A673 (cell line): ENCODE data around the gene RALGAPA2. TPM values are rescaled to one million over a fixed set of nuclear protein-coding genes. Genes with fewer than 3 reads are reported as not detected.

ENCODE experiments used
- BruUV-seq: library from RNA; stranded (reverse); fragments of 400-500 nt; replicated peaks from 2 replicates; lab custom pipeline; 2021; lab: Mats Ljungman, UMichigan
- CTCF ChIA-PET: fragments of 300-600 bp; sonication (Branson Sonifier 250); formaldehyde crosslinking; loops from one replicate; lab custom pipeline; 2022; ENCODE audit warnings: antibody characterized with exemption; lab: Charles Lee
- POLR2A ChIA-PET: fragments of 300-600 bp; sonication (Branson Sonifier 250); formaldehyde crosslinking; loops from one replicate; lab custom pipeline; 2022; ENCODE audit warnings: antibody characterized with exemption; ENCODE audit not compliant: low non-redundant PET; lab: Charles Lee
- DNase-seq: peaks from one replicate; pipeline ENCODE4 v3.0.0-alpha.2; 2015; ENCODE audit warnings: low spot score
- H3K27ac ChIP-seq: fragments of 200-600 bp; sonication (generic); 2 replicates; pipeline ENCODE4 v1.5.1; 2016; ENCODE audit warnings: mixed run types, low read depth, mild to moderate bottlenecking, mixed read lengths, antibody characterized with exemption, low read length; ENCODE audit not compliant: poor library complexity, severe bottlenecking
- H3K27me3 ChIP-seq: fragments of 200-600 bp; sonication (generic); replicated peaks from 2 replicates; pipeline ENCODE4 v1.6.1; 2017; ENCODE audit warnings: mixed run types, low read depth, mild to moderate bottlenecking, mixed read lengths, antibody characterized with exemption, low read length; ENCODE audit not compliant: insufficient read depth, poor library complexity
- H3K36me3 ChIP-seq: fragments of 200-600 bp; sonication (generic); 2 replicates; pipeline ENCODE4 v1.6.1; 2016; ENCODE audit warnings: mixed run types, mild to moderate bottlenecking, mixed read lengths, antibody characterized with exemption, low read length; ENCODE audit not compliant: insufficient read depth, poor library complexity, severe bottlenecking
- H3K4me1 ChIP-seq: fragments of 200-600 bp; sonication (generic); 2 replicates; pipeline ENCODE4 v1.6.1; 2017; ENCODE audit warnings: mixed run types, mild to moderate bottlenecking, mixed read lengths, antibody characterized with exemption, low read length; ENCODE audit not compliant: insufficient read depth, poor library complexity, severe bottlenecking
- H3K4me3 ChIP-seq: fragments of 200-600 bp; sonication (generic); 2 replicates; pipeline ENCODE4 v1.5.1; 2016; ENCODE audit warnings: low read depth, mixed run types, mild to moderate bottlenecking, mixed read lengths, low read length; ENCODE audit not compliant: poor library complexity, severe bottlenecking
- H3K9me3 ChIP-seq: fragments of 200-600 bp; sonication (generic); 2 replicates; pipeline ENCODE4 v1.6.1; 2016; ENCODE audit warnings: mixed run types, low read depth, mild to moderate bottlenecking, mixed read lengths, antibody characterized with exemption, low read length; ENCODE audit not compliant: poor library complexity, severe bottlenecking
- CTCF ChIP-seq: fragments of 300-800, 200-600 bp; sonication (generic); conservative IDR thresholded peaks from 2 replicates; pipeline ENCODE4 v1.5.1; 2017; ENCODE audit warnings: low read depth, mild to moderate bottlenecking, antibody characterized with exemption, low read length, moderate library complexity, mixed read lengths
- EZH2 ChIP-seq: fragments of 200-600 bp; sonication (generic); IDR thresholded peaks from 2 replicates; pipeline ENCODE4 v1.6.1; 2017; ENCODE audit warnings: borderline replicate concordance, low read depth, mild to moderate bottlenecking, mixed read lengths, antibody characterized with exemption, low read length; ENCODE audit not compliant: poor library complexity, severe bottlenecking
- intact Hi-C: fragments of 100-400 bp; cut with micrococcal nuclease; formaldehyde crosslinking; loops from one replicate; pipeline ENCODE4 v1.10.0; 2022; ENCODE audit not compliant: unreplicated experiment
- total RNA-seq: library from RNA; stranded (reverse); gene quantifications from 2 replicates; pipeline ENCODE4 v1.2.3, GENCODE V29; 2021

Gene RALGAPA2
- total RNA-seq, 1 experiment from 2014 or later = 32.4 TPM

GRCh38 chr20:20606881-20607280 is 105.6 kb downstream of the RALGAPA2 start:
- CTCF ChIA-PET = no interaction called here
- no peak overlapping the region for H3K27ac ChIP-seq
- BruUV-seq = no TSS peak
- DNase-seq = no peak
- TF ChIP-seq CTCF (no peak), EZH2 (no peak)
- POLR2A ChIA-PET = no interaction called here
- no peaks in the 10 kb centered on the region for H3K9me3 ChIP-seq
- H3K4me3 ChIP-seq = no peak overlapping the region
- H3K27me3 ChIP-seq = no peaks in the 10 kb centered on the region
- intact Hi-C loops = no loop called here
- H3K36me3 ChIP-seq = no peaks in the 10 kb centered on the region
- H3K4me1 ChIP-seq = no peaks in the 10 kb centered on the region

DNA sequence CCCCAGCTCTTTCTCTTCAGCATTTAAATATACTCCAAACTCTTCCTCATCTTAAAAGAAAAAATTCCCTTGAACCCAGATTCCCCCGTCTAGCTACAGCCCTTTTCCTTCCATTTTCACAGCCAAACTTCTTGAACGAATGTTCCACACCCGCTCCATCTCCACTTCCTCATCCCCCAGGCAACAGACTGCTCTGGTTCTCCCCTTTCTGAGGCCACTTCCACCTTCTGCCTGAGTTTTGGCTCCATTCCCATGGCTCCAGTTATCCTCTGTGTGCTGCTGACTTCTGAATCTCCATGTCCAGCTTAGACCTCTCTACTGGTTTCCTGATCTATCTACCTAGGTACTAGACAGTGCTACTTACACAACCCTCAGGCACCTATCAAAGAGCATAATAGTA is 106.4 kb downstream of the RALGAPA2 start:
- Histone ChIP-seq H3K36me3 (no peaks in the 10 kb centered on the region), H3K4me1 (no peaks in the 10 kb centered on the region), H3K9me3 (no peaks in the 10 kb centered on the region), H3K27ac (no peak overlapping the region), H3K27me3 (no peaks in the 10 kb centered on the region), H3K4me3 (no peak overlapping the region)
- no peak for DNase-seq
- intact Hi-C loops = no loop called here
- no TSS peak for BruUV-seq
- ChIA-PET POLR2A (no interaction called here), CTCF (no interaction called here)
- TF ChIP-seq CTCF (no peak), EZH2 (no peak)

- intact Hi-C loops = no loop called here
- POLR2A ChIA-PET = no interaction called here
- H3K27me3 ChIP-seq = no peaks in the 10 kb centered on the region
- no peaks in the 10 kb centered on the region for H3K9me3 ChIP-seq
- no TSS peak for BruUV-seq
- no peak for TF ChIP-seq CTCF
- TF ChIP-seq EZH2 = no peak
- no peak overlapping the region for H3K4me3 ChIP-seq
- CTCF ChIA-PET = no interaction called here
- DNase-seq = no peak
- no peak overlapping the region for H3K27ac ChIP-seq
- H3K36me3 ChIP-seq = no peaks in the 10 kb centered on the region
- H3K4me1 ChIP-seq = no peaks in the 10 kb centered on the region
Measured at GRCh38 chr20:20604907-20605306, 107.5 kb downstream of the RALGAPA2 start.
